ENCODE results near the gene KCMF1.

Gene KCMF1

GRCh38 chr2:84939426-84940087 lies 31.4 kb upstream of the KCMF1 start:
- Histone ChIP-seq H3K4me2 (peak overlapping the region; percentile 97), H3K27ac (peak overlapping the region; percentile 100), H2AFZ (ENCODE audit: low read depth) (peak overlapping the region; percentile 59)

GRCh38 chr2:84940088-84940470 lies 30.9 kb upstream of the KCMF1 start:
- H2AFZ ChIP-seq (ENCODE audit: low read depth): peak overlapping the region; percentile 59
- H3K4me3 ChIP-seq (IDR thresholded peaks at IDR 0.05; ENCODE audit: insufficient read depth, low read depth, low read length): peak overlapping the region; percentile 58

More at GRCh38 chr2:84939426-84940087, 31.4 kb upstream of the KCMF1 start:
- peak overlapping the region; percentile 93 for H3K9ac ChIP-seq
- no peak for TF ChIP-seq CTCF (conservative IDR thresholded peaks at IDR 0.05; ENCODE audit: low read depth, low read length)
- no peaks in the 10 kb centered on the region for H3K36me3 ChIP-seq (ENCODE audit: insufficient read depth)
- H3K27me3 ChIP-seq (ENCODE audit: insufficient read depth, low read depth): no peaks in the 10 kb centered on the region
- H3K79me2 ChIP-seq (ENCODE audit: insufficient read depth, low read depth): no peaks in the 10 kb centered on the region
- H4K20me1 ChIP-seq (ENCODE audit: insufficient read depth): no peaks in the 10 kb centered on the region
- H3K4me1 ChIP-seq (ENCODE audit: low read depth, poor library complexity, severe bottlenecking): peaks cover 68% of the 10 kb centered on the region
- peak overlapping the region; percentile 58 for H3K4me3 ChIP-seq (IDR thresholded peaks at IDR 0.05; ENCODE audit: insufficient read depth, low read depth, low read length)

GRCh38 chr2:84940831-84941412 lies 30.0 kb upstream of the KCMF1 start:
- Histone ChIP-seq H4K20me1 (ENCODE audit: insufficient read depth) (no peaks in the 10 kb centered on the region), H3K27me3 (ENCODE audit: insufficient read depth, low read depth) (no peaks in the 10 kb centered on the region), H3K79me2 (ENCODE audit: insufficient read depth, low read depth) (no peaks in the 10 kb centered on the region), H3K4me1 (ENCODE audit: low read depth, poor library complexity, severe bottlenecking) (peaks cover 68% of the 10 kb centered on the region), H3K4me2 (peak overlapping the region; percentile 97), H3K9ac (peak overlapping the region; percentile 93), H3K36me3 (ENCODE audit: insufficient read depth) (no peaks in the 10 kb centered on the region), H3K4me3 (IDR thresholded peaks at IDR 0.05; ENCODE audit: insufficient read depth, low read depth, low read length) (no peak overlapping the region), H2AFZ (ENCODE audit: low read depth) (peak overlapping the region; percentile 59), H3K27ac (peak overlapping the region; percentile 100)
- TF ChIP-seq CTCF (conservative IDR thresholded peaks at IDR 0.05; ENCODE audit: low read depth, low read length): no peak

More at GRCh38 chr2:84940088-84940470, 30.9 kb upstream of the KCMF1 start:
- no peak for TF ChIP-seq CTCF (conservative IDR thresholded peaks at IDR 0.05; ENCODE audit: low read depth, low read length)
- Histone ChIP-seq H3K9ac (peak overlapping the region; percentile 93), H3K79me2 (ENCODE audit: insufficient read depth, low read depth) (no peaks in the 10 kb centered on the region), H3K4me1 (ENCODE audit: low read depth, poor library complexity, severe bottlenecking) (peaks cover 68% of the 10 kb centered on the region), H3K4me2 (peak overlapping the region; percentile 97), H3K27ac (peak overlapping the region; percentile 100), H3K27me3 (ENCODE audit: insufficient read depth, low read depth) (no peaks in the 10 kb centered on the region), H3K36me3 (ENCODE audit: insufficient read depth) (no peaks in the 10 kb centered on the region), H4K20me1 (ENCODE audit: insufficient read depth) (no peaks in the 10 kb centered on the region)

GRCh38 chr2:84942166-84942565 lies 28.8 kb upstream of the KCMF1 start:
- no peak overlapping the region for H3K4me3 ChIP-seq (IDR thresholded peaks at IDR 0.05; ENCODE audit: insufficient read depth, low read depth, low read length)
- TF ChIP-seq CTCF (conservative IDR thresholded peaks at IDR 0.05; ENCODE audit: low read depth, low read length): no peak
- H3K27me3 ChIP-seq (ENCODE audit: insufficient read depth, low read depth): no peaks in the 10 kb centered on the region
- no peak overlapping the region; the same call in 1 of the 2 replicates for H3K27ac ChIP-seq
- peaks cover 58% of the 10 kb centered on the region for H3K4me1 ChIP-seq (ENCODE audit: low read depth, poor library complexity, severe bottlenecking)
- no peak overlapping the region for H2AFZ ChIP-seq (ENCODE audit: low read depth)
- no peak overlapping the region for H3K4me2 ChIP-seq
- H3K79me2 ChIP-seq (ENCODE audit: insufficient read depth, low read depth): no peaks in the 10 kb centered on the region
- no peaks in the 10 kb centered on the region for H4K20me1 ChIP-seq (ENCODE audit: insufficient read depth)
- no peak overlapping the region for H3K9ac ChIP-seq
- no peaks in the 10 kb centered on the region for H3K36me3 ChIP-seq (ENCODE audit: insufficient read depth)

Data from KMS-11 (cell line).